Transverse colon (tissue), 4 donors: ENCODE data around the gene NYNRIN.

Experiments
- CTCF ChIP-seq, 5 experiments: fragments of 200-600 bp in 3 of 5; fragments of 450-650 bp in 2 of 5; sonication (generic) in 3 of 5; IDR thresholded peaks; 1 replicate in 2 of 5; 2 replicates in 3 of 5; pipeline ENCODE4 v1.5.1; 2016 to 2017; ENCODE audit warnings: antibody characterized with exemption in 5 of 5, inconsistent platforms in 3 of 5, mild to moderate bottlenecking in 2 of 5, moderate library complexity in 1 of 5
- EP300 ChIP-seq: sonication (generic); formaldehyde crosslinking; IDR thresholded peaks from one replicate; pipeline ENCODE4 v1.6.1; 2017; ENCODE audit warnings: antibody characterized with exemption, low read depth
- POLR2A ChIP-seq: fragments of 450-650 bp; IDR thresholded peaks from one replicate; pipeline ENCODE4 v1.6.1; 2016; ENCODE audit warnings: antibody characterized with exemption, mild to moderate bottlenecking, moderate library complexity
- POLR2AphosphoS5 ChIP-seq, 3 donors: sonication (generic); formaldehyde crosslinking; IDR thresholded peaks; one replicate each; pipeline ENCODE4 v1.6.1; 2016; ENCODE audit warnings: antibody characterized with exemption in 3 of 3

- TF ChIP-seq CTCF (IDR thresholded peaks at IDR 0.05) (no peak), POLR2A (no peak), POLR2AphosphoS5 (IDR thresholded peaks at IDR 0.05) (no peak), EP300 (no peak)
Observed at GRCh38 chr14:24356208-24356607, 42.6 kb upstream of the NYNRIN start.
